ENCODE measurements around the gene ITPK1.
A peak's percentile ranks its signal among the peaks of the same experiment; 100 is the strongest.

Gene ITPK1

GRCh38 chr14:92932448-92933395, 183.0 kb downstream of the ITPK1 start:
- no peak for DNase-seq

DNA sequence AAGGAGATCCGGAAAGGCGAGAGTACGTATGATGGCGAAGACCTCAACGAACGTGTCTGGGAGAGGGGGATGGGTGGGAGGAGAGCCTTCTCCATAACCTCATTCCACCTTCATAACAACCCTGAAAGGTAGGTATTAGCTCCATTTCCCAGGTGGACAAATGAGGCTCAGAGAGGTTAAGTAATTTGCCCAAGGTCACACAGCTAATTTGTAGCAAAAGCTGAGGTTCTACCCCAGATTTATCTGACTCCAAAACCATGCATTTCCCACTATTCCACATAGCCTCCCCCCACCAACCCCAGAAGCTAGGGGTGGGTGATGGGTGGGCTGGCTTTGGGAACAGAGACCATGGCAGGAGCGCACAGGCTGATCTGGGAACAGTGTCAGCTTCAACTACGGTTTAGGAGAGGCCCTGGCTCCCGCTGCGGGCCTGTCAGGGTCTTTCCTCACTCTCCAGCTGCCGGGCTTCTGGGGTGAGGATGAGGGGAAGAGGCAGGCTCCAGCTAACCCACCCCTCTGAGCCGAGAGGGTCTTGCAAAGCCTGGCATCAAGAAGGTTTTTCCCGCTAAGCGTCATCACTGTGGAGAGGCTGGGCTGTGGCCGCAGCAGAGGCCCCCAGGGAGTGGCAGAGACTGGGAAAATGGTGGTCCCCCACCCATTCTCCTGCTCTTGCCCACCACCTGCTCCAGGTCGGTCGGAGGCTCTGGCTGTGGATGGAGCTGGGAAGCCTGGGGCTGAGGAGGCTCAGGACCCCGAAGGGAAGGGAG, 183.9 kb downstream of the ITPK1 start:
- no peak for DNase-seq

- no peak for DNase-seq
Measured at GRCh38 chr14:92930737-92931602, 184.8 kb downstream of the ITPK1 start.

DNA sequence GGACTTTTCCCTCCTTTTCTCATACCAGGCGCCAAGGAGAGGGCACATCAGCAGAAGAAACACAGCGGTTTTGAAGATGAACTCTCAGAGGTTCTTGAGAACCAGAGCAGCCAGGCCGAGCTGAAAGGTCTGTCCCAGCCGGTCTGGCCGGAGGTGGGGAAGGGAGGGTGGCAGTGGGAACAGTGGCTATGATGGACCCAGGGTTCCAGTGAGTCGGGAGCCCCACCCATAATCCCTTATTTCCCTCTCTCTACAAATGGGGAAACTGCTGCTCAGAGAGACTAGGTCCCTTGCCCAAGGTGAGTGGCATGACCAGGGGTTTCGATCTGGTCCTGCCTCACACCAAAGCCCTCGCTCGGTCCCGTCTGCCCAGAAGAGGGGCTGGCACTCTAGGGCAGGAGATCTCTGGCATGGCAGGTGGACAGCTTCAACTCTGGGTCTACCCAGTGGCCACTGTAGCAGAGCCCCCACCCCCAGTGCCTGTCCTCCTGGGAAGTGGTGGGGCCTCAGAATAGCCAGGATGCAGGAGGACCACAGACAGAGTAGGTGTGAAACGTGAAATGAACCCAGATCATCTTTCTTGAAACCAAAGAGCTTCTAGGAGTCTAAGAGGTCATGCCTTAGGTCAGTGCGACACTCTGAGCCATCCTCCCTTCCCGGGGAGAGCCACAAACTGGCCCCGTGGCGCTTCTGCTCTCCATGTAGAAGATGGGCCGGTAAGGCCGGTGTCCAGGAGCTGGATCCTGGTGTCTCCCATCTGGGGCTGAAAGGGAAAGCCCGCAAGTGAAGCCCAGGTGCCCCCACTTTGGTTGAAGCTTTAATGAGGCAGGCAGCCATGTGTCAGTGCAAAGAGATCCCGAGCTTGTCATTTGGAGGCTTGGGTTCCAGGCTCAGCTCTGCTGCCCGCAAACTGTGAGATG, 185.8 kb downstream of the ITPK1 start:
- DNase-seq: no peak

- DNase-seq: no peak
Measured at GRCh38 chr14:92928961-92929688, 186.6 kb downstream of the ITPK1 start.

DNA sequence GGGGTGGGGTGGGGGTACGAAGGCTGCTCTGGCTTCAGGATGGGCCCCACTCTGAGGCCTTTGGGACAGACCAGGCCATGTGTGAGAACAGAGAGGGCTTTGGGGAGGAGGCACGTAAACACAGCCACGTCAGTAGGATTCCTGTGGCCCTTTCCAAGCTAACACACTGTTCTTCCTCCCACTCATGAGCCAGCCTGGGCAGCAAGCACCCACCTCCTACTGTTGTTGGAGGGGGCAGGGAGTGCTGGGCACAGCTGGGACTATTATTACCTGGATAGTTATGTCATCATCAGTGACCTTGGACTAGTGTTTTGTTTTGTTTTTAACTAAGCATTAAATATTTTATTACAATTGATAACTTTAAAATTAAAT, 187.5 kb downstream of the ITPK1 start:
- DNase-seq: no peak

- no peak for DNase-seq
Measured at GRCh38 chr14:92927349-92928257, 188.1 kb downstream of the ITPK1 start.

GRCh38 chr14:92926931-92927330, 188.8 kb downstream of the ITPK1 start:
- DNase-seq: no peak

GRCh38 chr14:92926180-92926845, 189.4 kb downstream of the ITPK1 start:
- no peak for DNase-seq

- DNase-seq: no peak
Measured at GRCh38 chr14:92925446-92925845, 190.3 kb downstream of the ITPK1 start.

- no peak for DNase-seq
Measured at GRCh38 chr14:92924247-92924646, 191.5 kb downstream of the ITPK1 start.

GRCh38 chr14:92923744-92924103, 192.0 kb downstream of the ITPK1 start:
- DNase-seq: no peak

DNA sequence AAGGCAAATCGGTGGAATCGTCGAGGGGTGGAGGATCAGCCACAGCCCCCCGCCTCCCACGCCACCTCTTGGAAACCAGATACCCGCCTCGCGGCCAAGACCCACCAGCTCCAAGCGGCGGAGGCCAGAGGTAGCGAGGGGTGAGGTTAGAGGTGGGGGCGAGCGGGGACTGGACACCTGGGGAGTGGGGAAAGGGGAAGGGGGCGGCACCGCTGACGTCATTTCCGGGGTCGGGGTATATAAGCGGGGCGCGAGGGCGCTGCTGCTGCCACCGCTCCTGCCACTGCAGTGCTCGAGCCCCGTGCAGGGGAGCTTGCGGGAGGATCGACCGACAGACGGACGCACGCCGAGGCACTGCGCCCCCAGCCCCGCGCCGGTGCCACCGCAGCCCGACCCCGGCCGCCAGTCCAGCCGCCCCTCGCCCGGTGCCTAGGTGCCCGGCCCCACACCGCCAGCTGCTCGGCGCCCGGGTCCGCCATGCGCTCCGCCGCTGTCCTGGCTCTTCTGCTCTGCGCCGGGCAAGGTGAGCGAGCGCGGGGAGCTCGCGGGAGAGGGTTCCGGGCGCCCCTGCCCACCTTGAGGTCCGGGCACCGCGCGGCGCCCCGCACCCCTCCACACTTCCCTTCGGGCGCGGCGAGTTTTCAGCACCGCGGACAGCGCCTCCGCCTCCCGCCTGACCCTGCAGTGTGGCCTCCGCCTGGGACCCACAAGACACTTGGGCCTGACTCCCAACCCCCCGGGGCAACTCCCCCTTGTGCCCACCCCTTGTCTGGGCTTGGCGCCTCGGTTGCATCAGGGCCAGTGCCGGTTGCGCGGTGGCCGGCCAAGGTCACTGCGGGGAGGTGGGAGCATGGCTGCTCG, 192.6 kb downstream of the ITPK1 start, which contains the start of gene CHGA:
Gene CHGA (plus strand): TSS at position 268 of the 861 bp plus-strand sequence. CDS start 210 bp downstream, at position 478.
- peak; percentile 55 to 63 for DNase-seq

DNA sequence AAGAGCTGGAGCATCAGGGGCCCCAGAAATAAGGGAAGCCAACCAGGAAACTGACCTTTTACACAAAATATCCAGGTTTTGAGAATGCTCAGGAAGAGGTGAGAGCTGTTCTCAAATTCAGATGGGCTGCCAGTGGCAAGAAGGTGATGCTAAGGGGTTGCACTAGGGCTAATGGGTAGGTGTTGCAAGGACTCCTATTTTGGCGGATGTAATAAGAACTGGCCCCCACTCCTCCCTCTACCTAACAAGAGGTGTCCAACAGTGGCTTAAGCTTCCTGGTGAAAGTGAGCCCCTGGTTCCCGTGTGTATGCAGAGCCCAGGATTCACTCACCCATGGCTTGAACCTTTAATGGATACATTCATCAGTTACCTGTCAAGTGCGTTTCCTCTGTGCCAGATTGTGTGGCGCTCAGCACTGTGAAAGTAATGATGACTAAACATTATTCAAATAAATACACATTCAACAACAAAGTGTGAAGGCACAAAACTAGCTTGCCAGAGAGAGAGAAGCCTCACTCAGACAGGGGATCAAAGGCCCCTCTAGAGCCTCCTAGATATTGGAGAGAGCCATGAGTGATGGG, 193.5 kb downstream of the ITPK1 start:
- DNase-seq: no peak

DNA sequence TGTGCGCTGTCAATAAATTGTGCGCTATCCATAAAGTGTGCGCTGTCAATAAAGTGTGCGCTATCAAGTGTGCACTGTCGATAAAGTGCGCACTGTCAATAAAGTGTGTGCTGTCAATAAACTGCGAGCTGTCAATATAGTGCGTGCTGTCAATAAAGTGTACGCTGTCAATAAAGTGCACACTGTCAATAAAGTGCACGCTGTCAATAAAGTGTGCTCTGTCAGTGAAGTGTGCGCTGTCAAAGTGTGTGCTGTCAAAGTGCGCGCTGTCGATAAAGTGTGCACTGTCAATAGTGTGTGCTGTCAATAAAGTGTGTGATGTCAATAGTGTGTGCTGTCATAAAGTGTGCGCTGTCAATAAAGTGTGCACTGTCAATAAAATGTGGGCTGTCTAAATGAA, 195.7 kb downstream of the ITPK1 start:
- no peak for DNase-seq

DNA sequence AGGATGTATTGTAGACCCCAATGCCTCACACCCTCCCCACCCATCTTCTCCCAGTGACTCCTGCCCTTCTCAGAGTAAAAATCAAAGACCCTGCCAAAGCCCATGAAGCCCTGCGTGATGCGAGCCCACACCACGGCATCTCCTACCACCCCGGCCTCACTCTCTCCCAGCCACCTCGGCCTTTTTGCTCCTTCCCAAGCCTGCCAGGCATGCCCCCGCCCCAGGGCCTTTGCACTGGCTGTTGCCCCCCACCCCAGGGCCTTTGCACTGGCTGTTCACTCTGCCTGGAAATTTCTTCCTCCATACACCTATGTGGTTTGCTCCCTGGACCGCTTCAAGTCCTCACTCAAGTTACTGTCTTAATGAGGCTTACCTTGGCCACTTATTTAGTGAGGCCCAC, 197.8 kb downstream of the ITPK1 start:
- no peak for DNase-seq

DNA sequence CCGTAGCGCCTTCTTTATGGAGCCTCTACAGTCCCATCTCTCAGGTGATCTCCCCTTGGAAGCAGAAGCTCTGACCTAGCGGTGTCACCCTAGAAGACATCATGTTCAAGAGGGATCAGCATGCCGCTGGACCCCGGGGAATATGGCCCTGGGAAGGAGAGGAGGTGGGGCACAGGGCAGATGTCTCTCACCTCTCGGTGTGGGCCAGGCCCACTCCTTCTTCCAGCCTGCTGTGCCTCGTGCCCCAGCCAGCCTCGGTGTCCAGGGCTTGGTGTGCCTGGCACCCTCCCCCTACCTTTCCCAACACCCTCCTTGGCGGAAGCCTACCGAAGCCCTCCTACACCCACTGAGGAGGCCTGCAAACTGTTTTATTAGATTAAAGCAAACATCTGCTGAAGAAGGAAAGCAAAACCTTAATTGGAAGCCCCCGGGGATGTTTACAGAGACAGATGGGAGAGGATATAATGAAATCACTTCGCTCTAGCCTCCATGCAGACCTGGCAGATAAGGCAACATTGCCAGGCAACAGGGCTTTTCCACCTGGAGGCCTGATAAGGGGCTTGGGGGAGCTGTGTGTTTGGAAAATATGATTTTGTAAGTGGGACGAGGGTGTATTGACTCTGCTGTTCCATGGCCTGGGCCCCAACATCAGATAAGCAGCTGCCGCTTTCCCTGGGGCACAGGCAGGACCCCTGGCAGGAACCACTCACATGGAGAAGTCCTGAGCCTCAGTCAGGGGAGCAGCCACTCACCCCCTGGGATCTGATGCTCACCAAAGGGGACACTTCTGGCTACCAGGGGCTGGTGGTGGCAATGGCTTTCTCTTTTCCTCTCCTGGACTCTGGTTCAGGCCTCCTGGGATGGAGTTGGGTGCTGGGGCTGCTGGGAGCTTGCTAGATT, 198.4 kb downstream of the ITPK1 start:
- no peak for DNase-seq
